Measurements from ENCODE around the gene COG4.

DNA sequence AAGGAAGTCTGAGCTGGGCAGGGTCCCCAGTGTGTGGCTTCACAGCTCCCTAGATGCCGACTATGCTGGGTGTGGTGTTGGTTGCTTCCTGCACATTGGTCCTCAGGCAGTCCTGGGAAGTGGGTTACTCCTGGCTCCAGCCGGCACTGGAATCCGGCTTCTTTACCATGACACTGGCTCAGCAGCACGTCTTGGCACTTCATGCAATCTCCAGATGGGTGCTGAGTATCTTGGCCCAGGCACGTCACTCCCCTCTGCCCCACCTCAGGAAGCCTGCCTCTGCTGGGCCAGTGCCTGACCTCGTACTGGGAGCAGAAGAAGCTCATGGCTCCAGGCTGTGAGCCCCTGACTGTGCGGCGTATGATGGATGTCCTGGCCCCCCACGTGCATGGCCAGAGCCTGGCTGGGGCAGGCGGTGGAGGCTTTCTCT, 44.4 kb downstream of the COG4 start:
- TF ChIP-seq, protein P1, sequence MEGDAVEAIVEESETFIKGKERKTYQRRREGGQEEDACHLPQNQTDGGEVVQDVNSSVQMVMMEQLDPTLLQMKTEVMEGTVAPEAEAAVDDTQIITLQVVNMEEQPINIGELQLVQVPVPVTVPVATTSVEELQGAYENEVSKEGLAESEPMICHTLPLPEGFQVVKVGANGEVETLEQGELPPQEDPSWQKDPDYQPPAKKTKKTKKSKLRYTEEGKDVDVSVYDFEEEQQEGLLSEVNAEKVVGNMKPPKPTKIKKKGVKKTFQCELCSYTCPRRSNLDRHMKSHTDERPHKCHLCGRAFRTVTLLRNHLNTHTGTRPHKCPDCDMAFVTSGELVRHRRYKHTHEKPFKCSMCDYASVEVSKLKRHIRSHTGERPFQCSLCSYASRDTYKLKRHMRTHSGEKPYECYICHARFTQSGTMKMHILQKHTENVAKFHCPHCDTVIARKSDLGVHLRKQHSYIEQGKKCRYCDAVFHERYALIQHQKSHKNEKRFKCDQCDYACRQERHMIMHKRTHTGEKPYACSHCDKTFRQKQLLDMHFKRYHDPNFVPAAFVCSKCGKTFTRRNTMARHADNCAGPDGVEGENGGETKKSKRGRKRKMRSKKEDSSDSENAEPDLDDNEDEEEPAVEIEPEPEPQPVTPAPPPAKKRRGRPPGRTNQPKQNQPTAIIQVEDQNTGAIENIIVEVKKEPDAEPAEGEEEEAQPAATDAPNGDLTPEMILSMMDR (IDR thresholded peaks at IDR 0.05) = no peak
- TF ChIP-seq POLR2A (IDR thresholded peaks at IDR 0.05) = no peak

All from Peyer's patch (tissue), 4 donors.